IPS-15b (cell line): ENCODE measurements around the gene SMURF2.

ENCODE experiments used
- H3K27me3 ChIP-seq: one replicate; pipeline ENCODE4 v1.6.1; 2013; ENCODE audit warnings: low read length; ENCODE audit not compliant: control insufficient read depth, insufficient read depth
- H3K36me3 ChIP-seq: one replicate; pipeline ENCODE4 v1.6.1; 2013; ENCODE audit warnings: low read length; ENCODE audit not compliant: control insufficient read depth, insufficient read depth
- H3K4me1 ChIP-seq: one replicate; pipeline ENCODE4 v1.6.1; 2013; ENCODE audit warnings: mild to moderate bottlenecking, low read length; ENCODE audit not compliant: control insufficient read depth, insufficient read depth
- H3K4me3 ChIP-seq: one replicate; pipeline ENCODE4 v1.5.1; 2013; ENCODE audit warnings: low read depth, low read length
- H3K9ac ChIP-seq: one replicate; pipeline ENCODE4 v1.6.1; 2013; ENCODE audit warnings: low read depth, mild to moderate bottlenecking, low read length
- H3K9me3 ChIP-seq: one replicate; pipeline ENCODE4 v1.6.1; 2013; ENCODE audit warnings: mild to moderate bottlenecking, low read length; ENCODE audit not compliant: control insufficient read depth, insufficient read depth

The SMURF2 gene

GRCh38 chr17:64546716-64547115 is 115.4 kb downstream of the SMURF2 start:
- no peaks in the 10 kb centered on the region for H3K9me3 ChIP-seq
- H3K4me3 ChIP-seq: no peak overlapping the region
- H3K4me1 ChIP-seq: peaks cover 4% of the 10 kb centered on the region
- H3K36me3 ChIP-seq: no peaks in the 10 kb centered on the region
- no peaks in the 10 kb centered on the region for H3K27me3 ChIP-seq
- H3K9ac ChIP-seq: no peak overlapping the region

- Histone ChIP-seq H3K9ac (peak overlapping the region; percentile 8), H3K4me3 (no peak overlapping the region), H3K27me3 (no peaks in the 10 kb centered on the region), H3K9me3 (no peaks in the 10 kb centered on the region), H3K4me1 (peaks cover 4% of the 10 kb centered on the region), H3K36me3 (no peaks in the 10 kb centered on the region)
These were observed 117.4 kb downstream of the SMURF2 start for GRCh38 chr17:64544742-64545141.

DNA sequence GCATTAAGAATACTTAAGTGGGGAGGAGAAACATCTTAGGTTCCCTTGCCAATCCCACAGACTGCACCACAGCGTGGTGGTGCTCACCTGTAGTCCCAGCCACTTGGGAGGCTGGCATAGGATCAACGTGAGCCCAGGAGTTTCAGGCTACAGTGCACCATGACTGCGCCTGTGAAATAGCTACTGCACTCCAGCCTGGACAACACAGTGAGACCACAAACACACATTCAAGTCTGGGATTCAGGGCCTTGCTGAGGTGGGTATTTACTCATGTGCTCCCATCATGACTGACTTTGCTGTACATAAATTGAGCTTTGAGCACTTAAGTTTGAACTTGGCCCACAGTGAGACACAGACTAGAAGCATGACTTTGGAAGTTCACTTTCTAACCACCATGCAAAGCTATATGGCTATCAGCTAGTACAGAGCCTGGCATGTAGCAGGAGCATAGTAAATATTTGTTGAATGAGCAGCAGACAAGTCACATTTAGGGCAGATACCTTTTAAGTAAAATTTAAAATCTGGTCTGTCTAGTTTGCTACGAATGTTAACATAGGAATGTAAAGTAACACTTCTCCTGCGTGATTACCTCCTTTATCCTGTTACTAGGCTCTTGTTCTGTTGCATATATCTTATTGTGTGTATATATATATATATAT is 121.9 kb downstream of the SMURF2 start:
- no peaks in the 10 kb centered on the region for H3K27me3 ChIP-seq
- H3K4me1 ChIP-seq: no peaks in the 10 kb centered on the region
- no peaks in the 10 kb centered on the region for H3K36me3 ChIP-seq
- no peak overlapping the region for H3K4me3 ChIP-seq
- H3K9me3 ChIP-seq: no peaks in the 10 kb centered on the region
- H3K9ac ChIP-seq: no peak overlapping the region

DNA sequence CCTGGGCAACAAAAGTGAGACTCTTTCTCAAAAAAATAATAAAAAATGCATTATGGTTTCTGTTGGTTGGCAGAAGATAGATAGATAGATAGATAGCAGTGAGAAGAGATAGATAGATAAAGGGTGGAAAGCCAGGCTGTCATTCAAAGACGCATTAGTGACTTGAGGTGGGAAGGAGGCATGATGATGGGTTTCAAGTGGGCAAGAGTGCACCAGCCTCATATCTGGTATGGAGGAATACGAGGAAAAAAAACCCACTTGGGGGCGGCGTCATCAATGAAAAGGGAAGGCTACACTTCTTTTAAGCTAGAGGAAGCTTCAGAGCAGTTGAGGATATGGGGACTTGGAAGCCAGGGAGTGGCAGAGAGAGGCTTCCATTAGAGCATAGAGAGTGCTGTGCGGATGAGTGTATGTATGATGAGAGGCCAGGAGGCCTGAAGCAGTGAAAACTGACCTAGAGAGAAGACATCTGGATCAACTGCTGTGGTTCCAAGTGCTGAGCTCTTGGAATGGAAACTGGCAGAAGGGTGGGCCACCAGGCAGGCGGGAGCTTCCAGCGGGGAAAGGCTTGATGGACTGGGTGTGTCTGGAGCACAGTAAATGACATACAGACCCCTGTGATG is 123.5 kb downstream of the SMURF2 start:
- Histone ChIP-seq H3K36me3 (peaks cover 8% of the 10 kb centered on the region), H3K4me1 (no peaks in the 10 kb centered on the region), H3K4me3 (no peak overlapping the region), H3K27me3 (no peaks in the 10 kb centered on the region), H3K9ac (no peak overlapping the region), H3K9me3 (no peaks in the 10 kb centered on the region)

GRCh38 chr17:64537488-64537887 is 124.6 kb downstream of the SMURF2 start:
- peaks cover 12% of the 10 kb centered on the region for H3K36me3 ChIP-seq
- H3K4me3 ChIP-seq: no peak overlapping the region
- no peaks in the 10 kb centered on the region for H3K9me3 ChIP-seq
- H3K27me3 ChIP-seq: no peaks in the 10 kb centered on the region
- no peak overlapping the region for H3K9ac ChIP-seq
- no peaks in the 10 kb centered on the region for H3K4me1 ChIP-seq

GRCh38 chr17:64536913-64537312 is 125.2 kb downstream of the SMURF2 start:
- H3K36me3 ChIP-seq: peaks cover 18% of the 10 kb centered on the region
- H3K4me1 ChIP-seq: no peaks in the 10 kb centered on the region
- no peak overlapping the region for H3K9ac ChIP-seq
- no peaks in the 10 kb centered on the region for H3K27me3 ChIP-seq
- H3K4me3 ChIP-seq: no peak overlapping the region
- no peaks in the 10 kb centered on the region for H3K9me3 ChIP-seq

- H3K9ac ChIP-seq: no peak overlapping the region
- no peaks in the 10 kb centered on the region for H3K27me3 ChIP-seq
- no peaks in the 10 kb centered on the region for H3K9me3 ChIP-seq
- peaks cover 30% of the 10 kb centered on the region for H3K36me3 ChIP-seq
- H3K4me1 ChIP-seq: no peaks in the 10 kb centered on the region
- no peak overlapping the region for H3K4me3 ChIP-seq
These were observed 126.8 kb downstream of the SMURF2 start for GRCh38 chr17:64535357-64535756.

DNA sequence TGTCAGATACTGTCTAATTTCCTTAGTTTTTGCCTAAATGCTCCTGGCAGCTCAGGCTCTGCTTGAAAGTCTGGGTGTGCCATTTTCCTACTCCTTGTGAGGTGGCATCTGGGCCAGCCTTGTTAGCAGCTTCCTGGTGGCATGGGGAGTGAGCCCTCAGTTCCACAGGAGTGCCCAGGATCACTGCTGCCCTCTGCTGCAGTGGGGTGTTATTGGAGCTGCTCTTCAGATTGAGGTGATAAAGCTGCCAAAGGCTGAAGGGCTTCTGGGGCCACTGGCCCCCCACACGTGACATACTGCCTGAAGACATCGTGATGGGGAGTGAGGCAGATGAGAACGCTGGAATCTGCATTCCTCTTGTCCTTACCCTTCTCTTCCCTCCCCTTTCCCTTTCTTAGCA is 127.9 kb downstream of the SMURF2 start:
- Histone ChIP-seq H3K4me3 (no peak overlapping the region), H3K9ac (no peak overlapping the region), H3K4me1 (no peaks in the 10 kb centered on the region), H3K9me3 (no peaks in the 10 kb centered on the region), H3K36me3 (peaks cover 38% of the 10 kb centered on the region), H3K27me3 (no peaks in the 10 kb centered on the region)

DNA sequence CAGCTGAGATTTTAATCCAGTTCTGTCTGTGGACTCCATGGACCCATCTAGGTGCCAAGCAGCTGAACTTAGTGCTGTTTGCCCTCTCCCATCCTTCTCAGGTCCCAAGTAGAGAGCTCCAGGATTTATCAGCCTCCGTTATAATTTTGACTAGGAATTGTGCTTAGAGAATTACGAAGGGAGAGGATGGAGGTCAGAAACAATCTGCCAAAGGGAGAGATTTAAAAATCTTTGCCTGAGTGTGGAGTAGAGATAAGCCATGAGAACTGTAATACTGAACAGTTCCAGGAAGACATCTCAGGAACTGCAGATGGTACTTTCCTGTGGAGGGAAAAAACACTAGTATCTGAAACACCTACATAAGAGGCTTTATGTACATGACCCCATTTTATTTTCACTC is 128.3 kb downstream of the SMURF2 start:
- Histone ChIP-seq H3K4me1 (no peaks in the 10 kb centered on the region), H3K36me3 (peaks cover 42% of the 10 kb centered on the region)

DNA sequence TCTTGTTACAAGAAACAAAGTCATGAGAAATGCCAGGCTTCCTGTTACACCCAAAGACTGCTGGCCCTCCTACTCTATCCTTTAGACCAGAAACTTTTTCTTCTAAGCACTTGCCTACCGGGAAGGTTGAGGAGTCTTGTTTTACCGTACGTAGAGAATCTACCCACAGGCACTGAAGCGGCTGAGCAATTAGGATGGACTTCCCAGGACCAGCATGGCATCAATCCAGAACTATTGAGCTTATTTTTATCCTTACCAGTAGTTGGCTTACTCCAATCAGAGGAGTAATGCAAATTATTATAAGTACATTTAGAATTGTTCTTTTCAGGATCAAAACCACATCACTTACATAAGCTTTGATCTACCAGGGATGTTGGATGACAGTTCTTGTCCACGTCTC is 129.7 kb downstream of the SMURF2 start:
- no peak overlapping the region for H3K9ac ChIP-seq
- H3K36me3 ChIP-seq: peaks cover 43% of the 10 kb centered on the region
- no peaks in the 10 kb centered on the region for H3K9me3 ChIP-seq
- no peaks in the 10 kb centered on the region for H3K4me1 ChIP-seq
- no peak overlapping the region for H3K4me3 ChIP-seq
- H3K27me3 ChIP-seq: no peaks in the 10 kb centered on the region

More for the DNA sequence above, 128.3 kb downstream of the SMURF2 start:
- no peak overlapping the region for H3K4me3 ChIP-seq
- H3K27me3 ChIP-seq: no peaks in the 10 kb centered on the region
- no peak overlapping the region for H3K9ac ChIP-seq
- H3K9me3 ChIP-seq: no peaks in the 10 kb centered on the region

GRCh38 chr17:64531955-64532371 is 130.1 kb downstream of the SMURF2 start:
- H3K4me1 ChIP-seq: no peaks in the 10 kb centered on the region
- H3K27me3 ChIP-seq: no peaks in the 10 kb centered on the region
- no peak overlapping the region for H3K9ac ChIP-seq
- H3K36me3 ChIP-seq: peaks cover 43% of the 10 kb centered on the region
- H3K4me3 ChIP-seq: no peak overlapping the region
- no peaks in the 10 kb centered on the region for H3K9me3 ChIP-seq

GRCh38 chr17:64529221-64529620 is 132.9 kb downstream of the SMURF2 start:
- Histone ChIP-seq H3K4me1 (no peaks in the 10 kb centered on the region), H3K9ac (no peak overlapping the region), H3K4me3 (no peak overlapping the region), H3K9me3 (no peaks in the 10 kb centered on the region), H3K27me3 (no peaks in the 10 kb centered on the region), H3K36me3 (peaks cover 51% of the 10 kb centered on the region)
